ENCODE results near the gene FOXM1. TPM values are rescaled to one million over a fixed set of nuclear protein-coding genes. Genes with fewer than 3 reads are reported as not detected.

Gene FOXM1
- total and polyA plus RNA-seq, 2 of the 13 experiments (the other 11 are each of a cell fraction or from before 2014, with no cell fraction given) = 17.1 to 25.9 TPM

GRCh38 chr12:2812290-2813213, 64.4 kb downstream of the FOXM1 start, which contains the start of gene ITFG2 (continued):
- peak; percentile 57; the same call in 1 of the 2 replicates for TF ChIP-seq ZBTB43 (CRISPR knock-in tag; conservative IDR thresholded peaks at IDR 0.05)
- peak; percentile 84; the same call in 1 of the 2 replicates for TF ChIP-seq CCDC6 (CRISPR knock-in tag; IDR thresholded peaks at IDR 0.05)
- TF ChIP-seq ZBTB14 (CRISPR knock-in tag; IDR thresholded peaks at IDR 0.05) = 0 out of 2 replicates have a peak, but pooled peaks have one; percentile 27
- peak; percentile 85; the same call in 1 of the 2 replicates for TF ChIP-seq MEIS1 (CRISPR knock-in tag; IDR thresholded peaks at IDR 0.05; ENCODE audit: borderline replicate concordance)
- peak; percentile 95; the same call in 1 of the 2 replicates for TF ChIP-seq ZNF350 (CRISPR knock-in tag; IDR thresholded peaks at IDR 0.05; ENCODE audit: borderline replicate concordance, low read depth)
- TF ChIP-seq HOXD1 (CRISPR knock-in tag; IDR thresholded peaks at IDR 0.05) = peak; percentile 41; the same call in 1 of the 2 replicates
- peak; percentile 69 for TF ChIP-seq GATA4 (IDR thresholded peaks at IDR 0.05; ENCODE audit: borderline replicate concordance, low read depth)
- peak; percentile 51; the same call in 1 of the 2 replicates for TF ChIP-seq GATAD2A (CRISPR knock-in tag; IDR thresholded peaks at IDR 0.05)
- no peak; the same call in 1 of the 2 replicates for TF ChIP-seq AHDC1 (CRISPR knock-in tag; IDR thresholded peaks at IDR 0.05; ENCODE audit: borderline replicate concordance)
- TF ChIP-seq RBFOX2 (IDR thresholded peaks at IDR 0.05; ENCODE audit: low read depth, low read length) = peak; percentile 96
- no peak for TF ChIP-seq PAF1 (CRISPR knock-in tag; IDR thresholded peaks at IDR 0.05)
- 0 out of 2 replicates have a peak, but pooled peaks have one; percentile 64 for TF ChIP-seq ZNF776 (CRISPR knock-in tag; IDR thresholded peaks at IDR 0.05)
- TF ChIP-seq TFE3 (CRISPR knock-in tag; IDR thresholded peaks at IDR 0.05) = 0 out of 2 replicates have a peak, but pooled peaks have one; percentile 18
- TF ChIP-seq HDAC2 (CRISPR knock-in tag; IDR thresholded peaks at IDR 0.05) = peak; percentile 81
- peak; percentile 61; the same call in 1 of the 2 replicates for TF ChIP-seq ZNF337 (CRISPR knock-in tag; IDR thresholded peaks at IDR 0.05; ENCODE audit: borderline replicate concordance, low read depth)
- TF ChIP-seq ZNF382 (CRISPR knock-in tag; IDR thresholded peaks at IDR 0.05; ENCODE audit: borderline replicate concordance) = no peak
- TF ChIP-seq DR1 (CRISPR knock-in tag; IDR thresholded peaks at IDR 0.05) = peak; percentile 89
- TF ChIP-seq FOXA1 (IDR thresholded peaks at IDR 0.05) = no peak
- peak; percentile 41; the same call in 1 of the 2 replicates for TF ChIP-seq FOXA1 (CRISPR knock-in tag; IDR thresholded peaks at IDR 0.05)
